Thymus (tissue), 11 donors: ENCODE measurements around the gene ERMARD. TPM values are rescaled to one million over a fixed set of nuclear protein-coding genes. Genes with fewer than 3 reads are reported as not detected.

ENCODE experiments used
- DNase-seq, 9 donors: peaks; one replicate each; pipeline ENCODE4 v3.0.0-alpha.2; 2013; ENCODE audit warnings: low spot score in 9 of 9, low read depth in 6 of 9, missing footprints in 1 of 9
- H3K27ac ChIP-seq, 2 donors: one replicate each; pipeline ENCODE4 v1.5.1; 2013; ENCODE audit warnings: control low read depth in 1 of 2, low read depth in 1 of 2, low read length in 1 of 2, mild to moderate bottlenecking in 1 of 2, moderate library complexity in 1 of 2
- H3K27me3 ChIP-seq, 2 donors: one replicate each; pipeline ENCODE4 v1.5.1; 2013; ENCODE audit warnings: low read length in 1 of 2; ENCODE audit not compliant: control insufficient read depth in 2 of 2, insufficient read depth in 1 of 2
- H3K36me3 ChIP-seq, 2 donors: one replicate each; pipeline ENCODE4 v1.5.1; 2013; ENCODE audit warnings: low read length in 1 of 2, mild to moderate bottlenecking in 1 of 2, moderate library complexity in 1 of 2; ENCODE audit not compliant: control insufficient read depth in 2 of 2, insufficient read depth in 2 of 2
- H3K4me1 ChIP-seq, 2 donors: one replicate each; pipeline ENCODE4 v1.5.1; 2013; ENCODE audit warnings: low read length in 2 of 2; ENCODE audit not compliant: control insufficient read depth in 2 of 2, insufficient read depth in 2 of 2
- H3K4me3 ChIP-seq, 2 donors: one replicate each; pipeline ENCODE4 v1.5.1; 2013; ENCODE audit warnings: low read length in 2 of 2, control low read depth in 1 of 2, mild to moderate bottlenecking in 1 of 2
- H3K9me3 ChIP-seq, 2 donors: one replicate each; pipeline ENCODE4 v1.5.1; 2013; ENCODE audit warnings: low read length in 1 of 2, mild to moderate bottlenecking in 1 of 2; ENCODE audit not compliant: control insufficient read depth in 2 of 2, insufficient read depth in 1 of 2
- WGBS: extraction: QIAGEN DNeasy Blood & Tissue Kit; methylation state at CpG from one replicate; pipeline ENCODE4 v1.1.7; 2013; 5-methylcytosine and 5-hydroxymethylcytosine counted together
- polyA plus RNA-seq: library from polyadenylated mRNA; stranded (reverse); fragments of 200-250 nt; gene quantifications from one replicate; pipeline ENCODE4 v1.2.3, GENCODE V29; 2013
- total RNA-seq: library from RNA; stranded (reverse); fragments of 120-200 nt; gene quantifications from one replicate; pipeline ENCODE4 v1.2.4, GENCODE V29; 2013
- donor health status: healthy.

Gene ERMARD
- total and polyA plus RNA-seq, 2 donors: 25.4 to 104 TPM

DNA sequence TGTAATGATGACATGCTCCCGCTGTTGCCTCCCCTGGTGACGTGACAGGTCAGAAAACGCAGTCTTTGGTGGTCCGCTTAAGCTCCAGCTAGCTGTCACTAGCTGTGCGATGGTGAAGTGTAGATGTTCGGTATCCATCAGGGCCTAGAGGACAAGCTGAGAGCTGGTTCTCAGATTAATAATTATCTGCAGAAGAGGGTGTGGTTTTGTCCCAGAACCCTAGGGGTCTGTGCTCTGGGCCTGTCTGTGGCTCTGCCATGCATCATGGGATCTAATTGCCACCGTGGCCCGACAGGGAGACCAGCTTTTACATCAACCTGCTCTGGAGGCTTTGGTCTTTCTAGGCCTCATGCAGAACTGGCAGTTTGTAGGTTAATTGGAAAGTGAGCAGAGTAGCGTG lies 34.1 kb downstream of the ERMARD start:
- DNase-seq: no peak
- Histone ChIP-seq H3K27ac (no peak overlapping the region), H3K4me1 (peaks cover 0 to 11% of the 10 kb centered on the region in 2 donors), H3K4me3 (no peak overlapping the region), H3K36me3 (peaks cover 3 to 4% of the 10 kb centered on the region in 2 donors), H3K27me3 (peaks cover 8 to 24% of the 10 kb centered on the region in 2 donors), H3K9me3 (peaks cover 0 to 9% of the 10 kb centered on the region in 2 donors)
- WGBS: 98% methylated on average over 9 of the region's 9 CpGs

DNA sequence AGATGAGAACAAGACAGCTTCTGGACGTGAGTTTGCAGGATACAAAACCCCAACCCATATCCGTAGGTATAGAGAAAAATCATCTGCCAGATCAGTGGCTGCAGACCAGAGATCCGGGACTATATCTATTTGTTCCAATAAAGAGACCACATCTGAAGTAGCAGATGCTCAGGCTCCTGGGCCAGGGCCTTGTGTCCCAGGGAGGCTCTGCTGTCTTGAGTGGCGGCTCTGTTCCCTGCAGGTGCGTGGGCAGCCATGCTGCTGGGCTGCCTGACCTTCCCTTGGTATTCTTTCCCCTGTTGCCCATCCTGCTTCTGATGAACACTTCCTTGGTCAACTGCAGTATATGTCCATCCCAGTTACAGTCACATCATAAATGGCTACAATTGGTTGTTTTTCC lies 34.9 kb downstream of the ERMARD start:
- Histone ChIP-seq H3K27ac (no peak overlapping the region), H3K4me3 (no peak overlapping the region), H3K4me1 (peaks cover 0 to 14% of the 10 kb centered on the region in 2 donors), H3K27me3 (peaks cover 9 to 32% of the 10 kb centered on the region in 2 donors), H3K36me3 (peaks cover 2 to 3% of the 10 kb centered on the region in 2 donors), H3K9me3 (peaks cover 0 to 11% of the 10 kb centered on the region in 2 donors)
- WGBS: 84% methylated on average over 5 of the region's 5 CpGs
- DNase-seq: no peak

DNA sequence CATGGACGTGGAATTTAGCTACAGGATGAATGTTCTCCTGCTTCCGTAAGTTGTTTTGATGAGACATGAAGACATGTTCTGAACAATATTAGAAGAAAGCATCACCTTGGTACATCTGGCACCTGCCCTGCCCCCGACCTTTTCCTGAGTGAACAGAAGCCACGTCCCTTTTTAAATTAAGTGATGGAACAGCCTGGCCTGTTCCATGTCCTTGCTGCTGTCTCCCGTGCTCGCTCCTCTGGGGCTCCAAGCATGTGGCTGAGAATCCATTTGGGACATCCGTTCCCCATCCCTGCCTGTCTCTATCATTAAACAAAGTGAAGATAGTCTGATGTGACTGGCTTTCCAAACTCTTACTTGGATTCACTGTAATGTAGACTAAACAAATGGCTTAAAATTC lies 36.4 kb downstream of the ERMARD start:
- DNase-seq: no peak
- 83% methylated on average over 7 of the region's 7 CpGs for WGBS

DNA sequence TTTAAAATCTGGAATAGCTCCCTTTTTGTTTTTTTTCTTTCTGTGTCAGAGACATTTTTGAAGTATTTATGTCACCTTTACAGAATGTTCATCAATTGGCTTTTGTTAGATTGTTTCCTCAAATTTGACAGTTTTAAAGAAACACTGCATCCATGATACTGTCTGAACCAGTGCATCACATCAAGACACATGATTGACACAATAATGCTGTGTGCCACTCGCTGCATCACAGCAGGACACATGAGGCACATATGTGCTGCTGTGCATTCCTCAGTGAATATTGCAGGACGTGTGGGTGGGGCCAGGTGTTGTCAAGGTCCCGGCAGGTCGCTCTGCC lies 37.4 kb downstream of the ERMARD start:
- 88% methylated on average over 4 of the region's 4 CpGs for WGBS
- no peak for DNase-seq
- H3K36me3 ChIP-seq: no peaks in the 10 kb centered on the region
- H3K9me3 ChIP-seq: peaks cover 0 to 11% of the 10 kb centered on the region in 2 donors
- H3K4me1 ChIP-seq: peaks cover 5 to 24% of the 10 kb centered on the region in 2 donors
- peaks cover 11 to 56% of the 10 kb centered on the region in 2 donors for H3K27me3 ChIP-seq
- H3K27ac ChIP-seq: no peak overlapping the region
- no peak overlapping the region for H3K4me3 ChIP-seq

More for the DNA sequence above, 36.4 kb downstream of the ERMARD start:
- H3K4me3 ChIP-seq: no peak overlapping the region
- peaks cover 0 to 11% of the 10 kb centered on the region in 2 donors for H3K9me3 ChIP-seq
- no peak overlapping the region for H3K27ac ChIP-seq
- peaks cover 5 to 18% of the 10 kb centered on the region in 2 donors for H3K4me1 ChIP-seq
- peaks cover 0 to 1% of the 10 kb centered on the region in 2 donors for H3K36me3 ChIP-seq
- H3K27me3 ChIP-seq: peaks cover 11 to 46% of the 10 kb centered on the region in 2 donors

DNA sequence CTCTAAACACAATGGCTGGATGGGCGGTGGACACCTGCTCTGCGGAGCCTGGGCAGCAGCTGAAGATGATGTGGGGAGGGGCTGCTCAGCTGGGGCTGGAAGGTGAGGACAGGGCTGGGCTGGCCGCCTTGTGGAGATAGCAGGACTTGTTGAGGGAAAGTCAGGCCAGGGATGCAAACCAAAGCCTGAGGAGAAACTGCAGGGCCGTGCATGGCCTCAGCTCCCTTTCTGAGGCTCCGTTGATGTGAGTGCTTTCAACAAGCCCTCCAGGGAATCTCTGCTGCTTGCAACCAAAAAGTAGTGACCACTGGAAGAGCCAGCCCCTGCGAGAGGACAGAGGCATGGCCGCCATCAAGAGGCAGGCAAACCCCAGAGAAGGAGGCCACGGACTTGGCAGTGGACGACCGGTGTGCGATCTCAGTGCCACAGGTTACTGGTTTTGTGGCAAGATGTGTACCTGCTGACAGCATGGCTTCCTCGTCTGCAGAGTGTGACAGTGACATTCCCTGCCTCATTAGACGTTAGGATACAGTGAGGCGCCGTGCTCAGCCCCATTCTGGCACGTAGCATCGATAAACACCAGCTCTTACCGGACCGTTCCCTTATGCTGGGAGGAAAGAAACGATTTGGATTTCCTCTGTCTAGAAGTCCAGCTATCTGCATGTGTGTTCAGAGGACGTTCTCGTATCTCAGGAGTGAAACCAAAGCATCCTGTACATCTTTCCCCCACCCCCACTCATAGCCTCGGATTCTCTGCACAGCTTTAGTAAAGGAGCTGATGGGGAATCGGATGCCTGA lies 37.9 kb downstream of the ERMARD start:
- Histone ChIP-seq H3K4me3 (peak overlapping the region; percentile 37 to 47), H3K4me1 (peaks cover 5 to 24% of the 10 kb centered on the region in 2 donors), H3K27ac (no peak overlapping the region), H3K36me3 (no peaks in the 10 kb centered on the region), H3K9me3 (peaks cover 0 to 11% of the 10 kb centered on the region in 2 donors), H3K27me3 (peaks cover 11 to 58% of the 10 kb centered on the region in 2 donors)
- WGBS: 77% methylated on average over 24 of the region's 24 CpGs
- no peak for DNase-seq

DNA sequence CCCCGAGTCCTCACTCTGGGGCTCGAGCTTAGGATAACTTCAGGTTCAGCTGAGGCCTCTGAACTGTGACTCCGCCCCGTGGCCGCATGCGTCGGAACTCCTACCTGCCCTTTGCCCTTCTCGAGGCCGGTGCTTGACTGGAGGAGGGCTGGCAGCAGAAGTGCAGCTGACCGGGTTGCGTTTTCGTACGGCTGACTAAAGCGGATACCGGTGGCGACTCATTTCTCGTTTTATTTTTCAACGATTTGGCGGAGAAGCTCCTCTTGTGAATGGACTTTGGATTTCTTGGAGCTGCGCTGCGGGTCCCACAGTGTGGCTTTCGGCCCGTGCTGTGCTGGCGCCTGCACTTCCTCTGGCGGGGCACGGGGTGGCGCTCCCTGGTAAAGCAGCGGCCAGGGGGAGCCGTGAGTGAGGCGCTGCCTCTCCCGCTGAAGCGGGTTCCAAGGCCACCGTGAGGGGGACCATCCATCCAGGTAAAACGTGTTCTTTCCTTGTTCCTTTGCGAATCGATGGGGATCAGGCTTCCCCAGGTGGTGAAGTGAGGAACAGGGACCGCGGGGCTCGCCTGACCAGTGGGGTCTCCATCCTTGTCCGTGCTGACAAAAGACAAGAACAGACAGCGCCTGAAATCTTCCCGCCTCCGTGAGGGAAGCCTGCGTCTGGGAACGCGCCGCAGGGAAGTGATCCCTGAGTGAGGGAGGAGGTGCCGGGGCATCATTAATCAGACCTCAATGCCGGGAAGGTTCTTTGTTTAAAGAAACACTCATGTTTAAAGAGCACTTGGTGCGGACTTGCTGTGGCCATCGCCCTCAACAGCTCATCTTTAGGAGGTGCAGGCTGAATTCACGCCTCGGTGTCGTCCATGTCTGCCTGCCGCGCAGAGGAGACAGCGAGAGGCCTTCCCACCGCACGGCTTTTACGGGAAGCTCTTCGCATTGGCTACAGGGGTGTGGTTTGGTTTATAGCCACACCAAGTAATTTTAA lies 38.8 kb downstream of the ERMARD start:
- DNase-seq: peak in 6 of 9 donors; percentile 39 to 66 (median 48)
- 3% methylated on average over 61 of the region's 61 CpGs for WGBS
- H3K4me3 ChIP-seq: peak overlapping the region; percentile 37 to 47
- H3K9me3 ChIP-seq: peaks cover 0 to 14% of the 10 kb centered on the region in 2 donors
- peaks cover 10 to 24% of the 10 kb centered on the region in 2 donors for H3K4me1 ChIP-seq
- H3K36me3 ChIP-seq: no peaks in the 10 kb centered on the region
- H3K27me3 ChIP-seq: peaks cover 11 to 65% of the 10 kb centered on the region in 2 donors
- H3K27ac ChIP-seq: no peak overlapping the region

DNA sequence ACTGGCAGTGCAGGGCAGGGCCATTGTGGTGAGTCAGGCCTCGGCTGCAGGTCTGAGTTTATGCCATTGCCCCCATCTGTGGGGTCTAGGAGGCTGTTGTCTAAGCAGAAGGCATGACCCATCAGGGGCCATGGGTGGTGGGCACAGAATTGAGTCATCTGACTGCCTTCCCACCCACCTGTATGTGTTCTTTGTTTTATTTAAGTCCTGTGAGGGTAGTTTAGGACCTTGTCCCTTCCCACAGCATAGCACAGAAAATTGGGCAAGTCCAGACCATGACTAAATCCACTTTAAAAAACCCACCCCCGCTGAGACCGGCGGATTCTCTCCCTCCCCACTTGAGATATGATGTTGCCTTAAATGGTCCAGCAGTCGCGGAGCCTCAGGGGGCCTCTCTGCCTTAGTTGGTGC lies 40.3 kb downstream of the ERMARD start:
- 78% methylated on average over 6 of the region's 6 CpGs for WGBS
- DNase-seq: no peak
- Histone ChIP-seq H3K27ac (no peak overlapping the region), H3K36me3 (no peaks in the 10 kb centered on the region), H3K4me1 (peaks cover 10 to 24% of the 10 kb centered on the region in 2 donors), H3K9me3 (peaks cover 0 to 14% of the 10 kb centered on the region in 2 donors), H3K4me3 (no peak overlapping the region), H3K27me3 (peaks cover 11 to 72% of the 10 kb centered on the region in 2 donors)

DNA sequence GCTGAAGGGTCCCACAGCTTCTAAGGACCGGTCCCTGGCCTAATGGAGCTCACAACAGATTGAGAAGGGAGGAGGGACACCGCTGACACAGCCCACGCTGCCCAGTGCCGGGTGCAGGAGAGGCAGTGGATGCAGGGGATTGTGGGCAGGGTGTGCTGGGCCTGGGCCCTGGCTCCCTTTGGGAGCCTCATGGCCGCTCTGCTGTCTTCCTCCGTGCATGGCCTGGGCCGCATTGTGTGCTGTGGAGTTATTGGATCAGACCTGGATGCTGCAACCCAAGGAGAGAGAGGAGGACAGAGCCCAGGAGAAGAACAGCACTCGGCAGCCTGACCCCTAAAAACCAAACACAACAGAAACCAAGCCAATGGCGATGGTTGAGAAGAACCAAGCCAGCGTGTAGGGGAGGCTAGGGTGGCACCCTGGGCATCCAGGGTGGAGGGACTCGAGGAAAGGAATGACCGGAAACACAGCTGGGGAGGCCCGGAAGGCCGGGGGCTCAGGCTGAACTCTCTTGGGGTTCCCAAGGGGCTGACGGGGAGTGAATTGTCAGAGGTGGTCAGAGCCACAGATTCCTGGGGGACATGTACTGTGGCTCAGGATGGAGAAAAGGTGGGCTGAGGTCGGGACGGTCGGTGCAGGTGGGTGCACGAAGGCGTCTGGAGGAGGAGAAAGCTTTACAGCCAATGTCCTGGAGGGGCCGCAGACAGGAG lies 41.0 kb downstream of the ERMARD start:
- no peak for DNase-seq
- 91% methylated on average over 21 of the region's 21 CpGs for WGBS

More for the DNA sequence above, 41.0 kb downstream of the ERMARD start:
- H3K36me3 ChIP-seq: no peaks in the 10 kb centered on the region
- H3K27me3 ChIP-seq: peaks cover 11 to 72% of the 10 kb centered on the region in 2 donors
- H3K4me1 ChIP-seq: peaks cover 10 to 24% of the 10 kb centered on the region in 2 donors
- H3K9me3 ChIP-seq: peaks cover 0 to 14% of the 10 kb centered on the region in 2 donors
- no peak overlapping the region for H3K4me3 ChIP-seq
- no peak overlapping the region for H3K27ac ChIP-seq
